Hepatocyte (in vitro differentiated cells): Measurements from ENCODE around the gene PAM.

ENCODE experiments used
- EZH2 ChIP-seq: fragments of 200-600 bp; sonication (generic); IDR thresholded peaks from 2 replicates; pipeline ENCODE4 v1.6.1; 2016; ENCODE audit warnings: antibody characterized with exemption, mild to moderate bottlenecking, borderline replicate concordance
- TF ChIP-seq, protein P1 (sequence below): fragments of 200-600 bp; sonication (generic); IDR thresholded peaks from 2 replicates; pipeline ENCODE4 v1.5.1; 2016; ENCODE audit warnings: antibody characterized with exemption, mild to moderate bottlenecking; ENCODE audit not compliant: poor library complexity

DNA sequence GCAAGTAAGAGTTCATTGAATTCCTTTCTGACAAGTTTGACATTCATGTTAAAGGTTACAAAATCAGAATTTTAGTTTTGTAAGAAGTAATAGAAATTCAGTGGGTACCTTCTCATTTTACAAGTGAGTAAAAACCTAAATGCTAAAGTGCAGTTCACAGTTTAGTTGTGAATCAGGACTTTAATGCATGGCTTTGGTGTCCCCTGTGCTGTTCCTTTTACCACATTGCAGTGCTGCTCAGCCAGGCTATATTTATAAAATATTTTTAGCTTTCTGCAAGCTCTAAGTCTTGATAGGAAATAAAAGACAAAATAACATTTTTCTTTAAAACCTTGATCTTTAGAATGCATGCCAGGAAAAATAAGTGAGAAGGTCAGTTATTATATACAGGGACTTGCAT is 26.3 kb downstream of the PAM start:
- TF ChIP-seq, protein P1, sequence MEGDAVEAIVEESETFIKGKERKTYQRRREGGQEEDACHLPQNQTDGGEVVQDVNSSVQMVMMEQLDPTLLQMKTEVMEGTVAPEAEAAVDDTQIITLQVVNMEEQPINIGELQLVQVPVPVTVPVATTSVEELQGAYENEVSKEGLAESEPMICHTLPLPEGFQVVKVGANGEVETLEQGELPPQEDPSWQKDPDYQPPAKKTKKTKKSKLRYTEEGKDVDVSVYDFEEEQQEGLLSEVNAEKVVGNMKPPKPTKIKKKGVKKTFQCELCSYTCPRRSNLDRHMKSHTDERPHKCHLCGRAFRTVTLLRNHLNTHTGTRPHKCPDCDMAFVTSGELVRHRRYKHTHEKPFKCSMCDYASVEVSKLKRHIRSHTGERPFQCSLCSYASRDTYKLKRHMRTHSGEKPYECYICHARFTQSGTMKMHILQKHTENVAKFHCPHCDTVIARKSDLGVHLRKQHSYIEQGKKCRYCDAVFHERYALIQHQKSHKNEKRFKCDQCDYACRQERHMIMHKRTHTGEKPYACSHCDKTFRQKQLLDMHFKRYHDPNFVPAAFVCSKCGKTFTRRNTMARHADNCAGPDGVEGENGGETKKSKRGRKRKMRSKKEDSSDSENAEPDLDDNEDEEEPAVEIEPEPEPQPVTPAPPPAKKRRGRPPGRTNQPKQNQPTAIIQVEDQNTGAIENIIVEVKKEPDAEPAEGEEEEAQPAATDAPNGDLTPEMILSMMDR = no peak
- TF ChIP-seq EZH2 = no peak
